HEK293 (cell line): ENCODE data around the gene CUZD1.

ENCODE experiments used
- CTCF ChIP-seq: fragments of 450-650 bp; formaldehyde crosslinking; IDR thresholded peaks from 2 replicates; pipeline ENCODE4 v1.5.1; 2016; ENCODE audit warnings: missing biosample characterization, missing genetic modification characterization
- REST ChIP-seq: fragments of 450-650 bp; formaldehyde crosslinking; IDR thresholded peaks from 2 replicates; pipeline ENCODE4 v1.5.1; 2016; ENCODE audit warnings: missing biosample characterization, missing genetic modification characterization
- ZFP3 ChIP-seq: fragments of 450-650 bp; formaldehyde crosslinking; IDR thresholded peaks from 2 replicates; pipeline ENCODE4 v1.5.1; 2016; ENCODE audit warnings: low read depth, missing biosample characterization, missing genetic modification characterization
- ZNF146 ChIP-seq: fragments of 450-650 bp; formaldehyde crosslinking; IDR thresholded peaks from 2 replicates; pipeline ENCODE4 v1.5.1; 2016; ENCODE audit warnings: missing biosample characterization, missing genetic modification characterization
- ZNF221 ChIP-seq: fragments of 450-650 bp; formaldehyde crosslinking; IDR thresholded peaks from 2 replicates; pipeline ENCODE4 v1.5.1; 2017; ENCODE audit warnings: missing biosample characterization, missing genetic modification characterization, borderline replicate concordance
- ZNF274 ChIP-seq, 2 experiments: fragments of 200-500 bp in 1 of 2; fragments of 450-650 bp in 1 of 2; sonication (Bioruptor generic) in 1 of 2; formaldehyde crosslinking in 1 of 2; IDR thresholded peaks; 2 replicates each; pipeline versions ENCODE4 v1.5.1 to v1.6.1; 2014 to 2016; ENCODE audit warnings: borderline replicate concordance in 1 of 2, inconsistent platforms in 1 of 2, low read length in 1 of 2, missing biosample characterization in 1 of 2, missing genetic modification characterization in 1 of 2
- ZNF404 ChIP-seq: fragments of 450-650 bp; formaldehyde crosslinking; IDR thresholded peaks from 2 replicates; pipeline ENCODE4 v1.5.1; 2017; ENCODE audit warnings: missing biosample characterization, missing genetic modification characterization
- ZNF513 ChIP-seq: fragments of 450-650 bp; IDR thresholded peaks from 2 replicates; pipeline ENCODE4 v1.5.1; 2018; ENCODE audit warnings: missing biosample characterization, missing genetic modification characterization
- ZSCAN30 ChIP-seq: fragments of 450-650 bp; IDR thresholded peaks from 2 replicates; pipeline ENCODE4 v1.5.1; 2018; ENCODE audit warnings: missing biosample characterization, mild to moderate bottlenecking, missing genetic modification characterization, moderate library complexity
- TF ChIP-seq, protein P1 (sequence below): IDR thresholded peaks from 2 replicates; pipeline ENCODE4 v1.6.1; 2011; ENCODE audit warnings: mild to moderate bottlenecking, low read depth, low read length, borderline replicate concordance

DNA sequence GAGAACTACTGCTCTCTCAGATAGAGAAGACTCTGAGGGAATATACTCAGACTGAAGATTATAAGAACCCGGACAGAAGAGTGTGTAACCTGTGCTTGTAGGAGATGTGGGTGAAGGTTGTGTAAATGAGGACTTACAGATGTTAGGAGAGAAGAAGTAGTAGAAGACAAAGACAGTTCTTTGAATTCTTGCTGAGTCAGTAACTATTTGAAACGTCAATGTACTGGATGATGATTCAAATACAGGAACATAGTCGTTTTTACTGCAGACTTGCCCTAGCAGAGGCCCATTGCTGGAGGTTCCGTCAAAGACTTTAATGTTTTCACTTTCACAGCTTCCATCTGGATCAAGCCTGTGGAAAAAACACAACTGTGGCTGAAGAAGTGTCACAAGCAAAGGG is 6.8 kb downstream of the CUZD1 start:
- no peak for TF ChIP-seq REST (tag by site-specific recombination)
- TF ChIP-seq CTCF (tag by site-specific recombination): no peak
- no peak for TF ChIP-seq ZNF274 (IDR thresholded peaks at IDR 0.05; ENCODE audit: low read length)
- no peak for TF ChIP-seq ZNF274 (tag by site-specific recombination; IDR thresholded peaks at IDR 0.05; ENCODE audit: borderline replicate concordance)
- TF ChIP-seq ZNF513 (tag by site-specific recombination): no peak
- TF ChIP-seq ZNF404 (tag by site-specific recombination): no peak
- TF ChIP-seq, protein P1, sequence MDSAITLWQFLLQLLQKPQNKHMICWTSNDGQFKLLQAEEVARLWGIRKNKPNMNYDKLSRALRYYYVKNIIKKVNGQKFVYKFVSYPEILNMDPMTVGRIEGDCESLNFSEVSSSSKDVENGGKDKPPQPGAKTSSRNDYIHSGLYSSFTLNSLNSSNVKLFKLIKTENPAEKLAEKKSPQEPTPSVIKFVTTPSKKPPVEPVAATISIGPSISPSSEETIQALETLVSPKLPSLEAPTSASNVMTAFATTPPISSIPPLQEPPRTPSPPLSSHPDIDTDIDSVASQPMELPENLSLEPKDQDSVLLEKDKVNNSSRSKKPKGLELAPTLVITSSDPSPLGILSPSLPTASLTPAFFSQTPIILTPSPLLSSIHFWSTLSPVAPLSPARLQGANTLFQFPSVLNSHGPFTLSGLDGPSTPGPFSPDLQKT: no peak
- TF ChIP-seq ZNF221 (tag by site-specific recombination): no peak
- no peak for TF ChIP-seq ZNF146 (tag by site-specific recombination)
- no peak for TF ChIP-seq ZSCAN30
- no peak for TF ChIP-seq ZFP3 (tag by site-specific recombination)
